PFSK-1 (cell line): Measurements from ENCODE around the gene RPL35.

ENCODE experiments used
- POLR2AphosphoS5 ChIP-seq: IDR thresholded peaks from 2 replicates; pipeline ENCODE4 v1.6.1; 2012; ENCODE audit warnings: low read depth, mild to moderate bottlenecking, control low read depth, low read length, moderate library complexity
- REST ChIP-seq, 2 experiments: IDR thresholded peaks; 2 replicates each; pipeline versions ENCODE4 v1.6.1 to v1.8.0; 2011 to 2012; ENCODE audit warnings: low read depth in 2 of 2, low read length in 2 of 2, control low read depth in 1 of 2, inconsistent platforms in 1 of 2, mild to moderate bottlenecking in 1 of 2, moderate library complexity in 1 of 2; ENCODE audit not compliant: insufficient read depth in 1 of 2

GRCh38 chr9:124841075-124841821 lies 20.5 kb downstream of the RPL35 start:
- TF ChIP-seq POLR2AphosphoS5 (no peak), REST (IDR thresholded peaks at IDR 0.05; ENCODE audit: insufficient read depth in 1 of 2, low read depth in 2 of 2, low read length in 2 of 2) (no peak)
